GM18505 (cell line): ENCODE results near the gene ARF6.

Experiments used
- ATAC-seq: cut with Tn5 transposase; IDR thresholded peaks from one replicate; pipeline ENCODE4 v1.9.1; 2021; ENCODE audit not compliant: unreplicated experiment
- POLR2A ChIP-seq: IDR thresholded peaks from 4 replicates; pipeline ENCODE4 v1.6.1; 2011; ENCODE audit warnings: borderline replicate concordance; ENCODE audit not compliant: insufficient read depth, insufficient read length; ENCODE audit errors: extremely low read depth

ARF6 gene

DNA sequence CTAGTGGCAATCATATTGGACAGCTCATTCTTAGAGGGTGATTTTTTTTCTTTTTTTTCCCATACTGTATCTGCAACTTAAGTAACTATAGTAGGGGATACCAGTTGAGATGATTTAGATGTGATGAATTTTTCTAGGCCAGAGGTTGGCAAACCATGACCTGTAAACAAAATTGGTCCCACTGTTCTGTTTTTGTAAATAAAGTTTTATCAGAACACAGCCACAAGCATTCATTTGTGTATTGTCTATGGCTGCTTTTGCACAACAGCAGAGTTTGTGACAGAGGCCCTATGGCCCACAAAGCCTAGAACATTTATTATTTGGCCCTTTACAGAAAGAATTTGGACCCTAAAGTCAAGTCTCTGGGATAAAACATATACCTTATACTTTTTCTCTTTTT is 11.4 kb downstream of the ARF6 start:
- no peak for TF ChIP-seq POLR2A
- no peak for ATAC-seq

DNA sequence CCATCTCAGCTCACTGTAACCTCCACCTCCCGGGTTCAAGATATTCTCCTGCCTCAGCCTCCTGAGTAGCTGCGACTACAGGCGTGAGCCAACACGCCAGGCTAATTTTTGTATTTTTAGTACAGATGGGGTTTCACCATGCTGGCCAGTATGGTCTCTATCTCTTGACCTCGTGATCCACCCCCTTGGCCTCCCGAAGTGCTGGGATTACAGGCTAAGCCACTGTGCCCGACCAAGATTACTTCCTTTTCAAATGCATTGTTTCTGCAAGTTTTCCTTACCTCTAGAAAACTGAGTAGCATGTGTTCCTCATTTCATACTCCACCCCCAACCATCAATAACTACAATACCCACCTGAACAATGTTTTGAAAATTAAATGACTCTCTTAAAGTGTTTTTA is 13.1 kb downstream of the ARF6 start:
- ATAC-seq: no peak
- no peak for TF ChIP-seq POLR2A

DNA sequence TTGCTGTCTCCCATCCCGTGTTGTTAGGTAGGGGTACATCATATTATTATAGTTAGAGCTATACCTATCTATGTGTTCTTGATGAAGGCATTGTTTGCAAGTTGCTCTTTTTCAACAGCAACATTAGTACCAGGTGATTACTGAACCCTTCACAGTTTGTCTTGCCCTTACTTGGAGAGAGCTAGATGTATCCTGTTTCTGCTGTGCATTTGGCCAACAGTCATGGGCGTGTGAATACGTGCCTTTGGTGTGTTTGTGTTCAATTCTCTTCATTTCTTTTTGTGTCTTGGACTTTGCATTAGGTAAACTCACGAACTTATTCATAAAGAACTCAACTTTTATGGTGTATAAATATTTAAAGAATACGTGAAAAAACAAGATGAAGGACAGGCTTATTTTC is 14.3 kb downstream of the ARF6 start:
- no peak for TF ChIP-seq POLR2A
- ATAC-seq: no peak

DNA sequence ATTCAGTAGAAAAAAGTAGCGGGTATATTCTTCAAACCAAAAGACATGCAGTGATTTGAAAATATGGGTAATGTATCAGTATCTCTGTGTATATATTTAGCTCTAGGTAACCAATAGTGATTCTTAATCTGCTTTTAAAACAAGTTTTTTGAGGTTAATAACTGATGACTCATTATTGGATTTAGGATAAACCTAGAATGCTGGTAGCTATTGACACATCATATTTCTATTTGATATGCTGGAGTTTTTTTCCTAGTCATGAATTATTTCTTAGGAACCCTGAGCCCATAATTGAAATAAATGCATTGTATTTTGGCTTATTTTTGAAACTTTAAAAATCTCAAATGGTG is 15.5 kb downstream of the ARF6 start:
- no peak for TF ChIP-seq POLR2A
- ATAC-seq: no peak

DNA sequence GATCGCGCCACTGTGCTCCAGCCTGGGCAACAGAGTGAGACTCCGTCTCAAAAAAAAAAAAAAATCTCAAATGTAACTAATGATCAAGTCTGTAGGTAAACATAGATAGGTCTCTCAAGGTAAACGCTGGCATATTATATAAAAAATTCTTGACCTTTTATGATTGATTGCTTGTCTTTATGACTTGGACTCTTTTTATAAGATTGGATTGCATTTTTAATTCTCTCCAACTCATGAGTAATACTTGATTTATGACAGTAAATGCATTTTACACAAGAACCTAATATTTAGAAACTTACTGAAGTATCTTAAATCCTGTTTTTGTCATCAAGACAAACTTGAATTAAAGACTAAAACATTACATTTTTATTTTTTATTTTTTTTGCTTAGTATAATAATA is 16.1 kb downstream of the ARF6 start:
- no peak for TF ChIP-seq POLR2A

DNA sequence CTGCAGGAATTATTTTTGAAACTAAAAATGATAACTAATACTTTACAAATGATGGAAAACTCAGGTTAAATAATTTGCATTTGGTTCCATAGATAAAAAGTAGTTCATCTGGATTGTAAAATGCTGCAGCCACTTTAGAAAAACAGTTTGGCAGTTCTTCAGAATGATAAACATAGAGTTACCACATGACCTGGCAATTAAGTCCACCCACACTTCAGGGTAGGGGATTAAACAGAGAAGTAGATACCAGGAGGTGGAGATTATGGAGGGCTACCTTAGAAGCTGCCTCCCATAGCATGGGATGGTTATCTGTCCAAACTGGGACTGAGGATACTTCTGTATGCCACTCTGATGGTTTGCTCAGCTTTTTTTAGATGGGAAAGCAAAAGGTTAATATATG is 22.2 kb downstream of the ARF6 start:
- TF ChIP-seq POLR2A: no peak

More for the DNA sequence above, 16.1 kb downstream of the ARF6 start:
- ATAC-seq: no peak

GRCh38 chr14:49918706-49919105 is 25.8 kb downstream of the ARF6 start:
- TF ChIP-seq POLR2A: no peak
- ATAC-seq: no peak

More for the DNA sequence above, 22.2 kb downstream of the ARF6 start:
- ATAC-seq: no peak

DNA sequence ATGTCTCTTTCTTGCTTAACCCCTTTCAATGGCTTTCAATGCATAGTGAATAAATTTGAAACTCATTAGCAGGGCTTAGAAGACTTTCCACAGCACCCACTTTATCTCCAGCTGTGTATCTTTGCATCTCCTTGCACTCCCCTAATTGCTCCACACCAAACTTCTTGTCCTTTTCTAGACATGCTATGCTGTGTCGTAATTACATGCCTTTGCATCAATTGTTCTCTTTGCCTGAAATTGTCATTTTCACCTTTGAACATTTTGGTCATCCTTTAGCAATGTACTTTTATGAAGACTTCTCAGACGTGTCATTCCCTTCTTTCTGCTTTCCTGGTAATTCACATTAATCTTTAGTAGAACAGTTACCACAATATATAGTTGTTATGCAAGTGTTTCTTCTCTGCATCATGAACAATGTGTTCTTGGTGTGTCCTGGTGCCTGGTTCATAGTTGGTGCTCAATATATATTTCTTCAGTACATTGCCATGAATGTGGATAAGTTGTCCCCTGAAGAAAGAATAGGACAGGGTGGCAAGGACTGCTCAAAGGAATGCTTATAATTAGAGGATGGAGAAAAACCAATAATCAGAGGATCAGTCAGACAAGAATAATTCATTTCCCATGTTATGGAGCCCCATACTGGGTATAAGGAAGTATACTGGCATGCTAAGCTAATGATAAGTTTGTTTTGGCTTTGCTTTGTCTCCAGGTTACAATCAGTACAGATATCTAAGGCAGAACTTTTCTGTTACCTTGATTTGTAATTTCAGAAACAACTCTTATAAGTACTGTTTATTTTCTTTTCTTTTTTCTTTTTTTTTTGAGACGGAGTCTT is 27.2 kb downstream of the ARF6 start:
- no peak for TF ChIP-seq POLR2A
- no peak for ATAC-seq

- no peak for ATAC-seq
- no peak for TF ChIP-seq POLR2A
Measured at GRCh38 chr14:49920935-49921334, 28.1 kb downstream of the ARF6 start.

GRCh38 chr14:49921401-49921800 is 28.5 kb downstream of the ARF6 start:
- no peak for TF ChIP-seq POLR2A
- ATAC-seq: no peak

- no peak for TF ChIP-seq POLR2A
- ATAC-seq: no peak
Measured at GRCh38 chr14:49923442-49923841, 30.6 kb downstream of the ARF6 start.

GRCh38 chr14:49923881-49924280 is 31.0 kb downstream of the ARF6 start:
- no peak for ATAC-seq
- no peak for TF ChIP-seq POLR2A

DNA sequence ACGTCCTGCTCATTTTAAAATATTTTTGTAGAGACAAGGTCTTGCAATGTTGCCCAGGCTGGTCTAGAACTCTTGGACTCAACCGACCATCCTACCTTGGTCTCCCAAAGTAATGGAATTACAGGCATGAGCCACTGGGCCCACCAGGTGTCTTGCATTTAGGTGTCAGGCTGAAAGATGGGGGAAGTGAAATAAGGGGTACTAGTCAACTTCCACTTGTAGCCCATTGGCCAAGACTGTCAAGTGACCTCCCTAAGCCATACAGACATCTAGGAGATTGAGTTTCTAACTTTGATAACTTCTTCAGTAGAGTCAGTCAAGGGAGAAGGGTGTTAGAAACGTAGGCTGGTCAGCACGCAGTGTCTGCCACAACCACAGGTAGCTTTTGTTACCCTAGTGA is 32.0 kb downstream of the ARF6 start:
- no peak for ATAC-seq
- no peak for TF ChIP-seq POLR2A

DNA sequence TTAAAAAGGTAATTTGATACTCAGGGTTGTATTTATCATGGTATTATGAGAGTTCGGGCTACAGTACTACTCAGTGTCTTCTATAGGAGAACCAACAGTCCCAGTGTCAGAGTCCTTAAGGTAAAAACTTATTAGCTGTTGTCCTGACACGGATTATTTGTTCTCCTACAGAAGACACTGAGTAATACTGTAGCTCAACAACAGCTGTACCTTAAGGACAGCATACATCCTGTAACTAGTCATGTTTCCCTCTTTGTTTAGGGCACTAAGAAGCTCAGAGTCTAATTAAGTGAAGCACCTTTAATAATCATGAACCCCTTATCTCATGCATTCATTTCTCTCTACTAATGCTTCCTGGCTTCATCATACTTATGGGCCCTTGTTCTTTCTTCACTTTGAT is 33.9 kb downstream of the ARF6 start:
- no peak for ATAC-seq
- TF ChIP-seq POLR2A: no peak

GRCh38 chr14:49928015-49928414 is 35.1 kb downstream of the ARF6 start:
- ATAC-seq: no peak
- TF ChIP-seq POLR2A: no peak
